Fibroblast of pulmonary artery (primary cell): ENCODE measurements around the gene CCT6A.
"Not testable (repeated sequence)": the region's sequence is repeated elsewhere in the genome, so short reads cannot be mapped to it uniquely, and the experiment has no call there.

Experiments
- DNase-seq: peaks from one replicate; pipeline ENCODE4 v3.0.0-alpha.2; 2010; ENCODE audit warnings: low read depth
- H3K4me3 ChIP-seq: replicated peaks from 2 replicates; pipeline ENCODE4 v1.5.1; 2011; ENCODE audit warnings: low read depth, mild to moderate bottlenecking, control low read depth, low read length, moderate library complexity
- TF ChIP-seq, protein P1 (sequence below): IDR thresholded peaks from 2 replicates; pipeline ENCODE4 v1.5.1; 2011; ENCODE audit warnings: mild to moderate bottlenecking, control low read depth, low read length, inconsistent platforms; ENCODE audit errors: missing control alignments

The CCT6A gene, protein sequence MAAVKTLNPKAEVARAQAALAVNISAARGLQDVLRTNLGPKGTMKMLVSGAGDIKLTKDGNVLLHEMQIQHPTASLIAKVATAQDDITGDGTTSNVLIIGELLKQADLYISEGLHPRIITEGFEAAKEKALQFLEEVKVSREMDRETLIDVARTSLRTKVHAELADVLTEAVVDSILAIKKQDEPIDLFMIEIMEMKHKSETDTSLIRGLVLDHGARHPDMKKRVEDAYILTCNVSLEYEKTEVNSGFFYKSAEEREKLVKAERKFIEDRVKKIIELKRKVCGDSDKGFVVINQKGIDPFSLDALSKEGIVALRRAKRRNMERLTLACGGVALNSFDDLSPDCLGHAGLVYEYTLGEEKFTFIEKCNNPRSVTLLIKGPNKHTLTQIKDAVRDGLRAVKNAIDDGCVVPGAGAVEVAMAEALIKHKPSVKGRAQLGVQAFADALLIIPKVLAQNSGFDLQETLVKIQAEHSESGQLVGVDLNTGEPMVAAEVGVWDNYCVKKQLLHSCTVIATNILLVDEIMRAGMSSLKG

DNA sequence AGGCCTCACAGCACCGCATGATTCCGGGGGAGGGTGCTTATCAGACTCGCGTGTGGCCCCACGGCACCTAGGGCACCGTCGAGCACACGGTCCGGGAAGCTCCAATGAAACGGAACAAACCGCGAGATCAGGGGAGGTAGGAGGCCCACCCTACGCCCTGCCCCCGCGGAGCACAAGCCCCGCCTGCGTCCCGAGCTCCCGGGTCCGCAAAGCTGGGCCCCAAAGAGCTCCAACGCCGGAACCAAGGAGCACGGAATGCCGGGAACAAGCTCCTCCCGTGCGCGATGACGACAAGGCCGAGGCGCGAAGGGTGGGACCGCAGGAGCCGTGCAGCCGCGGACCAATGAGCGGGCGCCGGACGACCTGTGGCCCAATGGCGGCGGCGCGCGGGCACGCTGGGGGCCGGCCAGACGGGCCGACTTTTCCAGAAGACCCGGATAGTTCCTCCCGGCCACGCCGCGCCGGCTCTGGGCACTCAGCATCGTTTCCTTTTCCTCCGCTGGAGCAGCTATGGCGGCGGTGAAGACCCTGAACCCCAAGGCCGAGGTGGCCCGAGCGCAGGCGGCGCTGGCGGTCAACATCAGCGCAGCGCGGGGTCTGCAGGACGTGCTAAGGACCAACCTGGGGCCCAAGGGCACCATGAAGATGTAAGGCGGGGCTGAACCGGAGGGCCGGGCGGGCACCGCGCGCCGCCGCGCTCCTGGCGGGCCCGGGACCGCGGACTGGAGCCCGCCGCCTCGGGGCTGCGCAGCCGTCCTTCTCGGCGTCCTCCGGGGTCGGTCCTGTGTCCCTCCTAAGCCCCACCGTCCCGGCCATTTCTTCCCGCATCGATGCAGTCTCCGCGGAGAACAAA, at the start of gene CCT6A, which contains the start of gene PSPH:
Gene CCT6A (plus strand): TSS at position 427 of the 853 bp plus-strand sequence. CDS start 84 bp downstream, at position 511.
Gene PSPH (minus strand): TSS at position 106 of the 853 bp plus-strand sequence. CDS start 30,232 bp downstream, outside the sequence.
- DNase-seq: peak; percentile 99
- H3K4me3 ChIP-seq: peak within 1 kb of the TSS; percentile 93
- TF ChIP-seq, protein P1, sequence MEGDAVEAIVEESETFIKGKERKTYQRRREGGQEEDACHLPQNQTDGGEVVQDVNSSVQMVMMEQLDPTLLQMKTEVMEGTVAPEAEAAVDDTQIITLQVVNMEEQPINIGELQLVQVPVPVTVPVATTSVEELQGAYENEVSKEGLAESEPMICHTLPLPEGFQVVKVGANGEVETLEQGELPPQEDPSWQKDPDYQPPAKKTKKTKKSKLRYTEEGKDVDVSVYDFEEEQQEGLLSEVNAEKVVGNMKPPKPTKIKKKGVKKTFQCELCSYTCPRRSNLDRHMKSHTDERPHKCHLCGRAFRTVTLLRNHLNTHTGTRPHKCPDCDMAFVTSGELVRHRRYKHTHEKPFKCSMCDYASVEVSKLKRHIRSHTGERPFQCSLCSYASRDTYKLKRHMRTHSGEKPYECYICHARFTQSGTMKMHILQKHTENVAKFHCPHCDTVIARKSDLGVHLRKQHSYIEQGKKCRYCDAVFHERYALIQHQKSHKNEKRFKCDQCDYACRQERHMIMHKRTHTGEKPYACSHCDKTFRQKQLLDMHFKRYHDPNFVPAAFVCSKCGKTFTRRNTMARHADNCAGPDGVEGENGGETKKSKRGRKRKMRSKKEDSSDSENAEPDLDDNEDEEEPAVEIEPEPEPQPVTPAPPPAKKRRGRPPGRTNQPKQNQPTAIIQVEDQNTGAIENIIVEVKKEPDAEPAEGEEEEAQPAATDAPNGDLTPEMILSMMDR: no peak

- TF ChIP-seq, protein P1: no peak
- H3K4me3 ChIP-seq: no peak overlapping the region
- no peak for DNase-seq
Observed at GRCh38 chr7:56003749-56004148, 47.8 kb upstream of the CCT6A start.

- no peak overlapping the region for H3K4me3 ChIP-seq
- TF ChIP-seq, protein P1: no peak
- no peak for DNase-seq
Observed at GRCh38 chr7:56007167-56007652, 44.4 kb upstream of the CCT6A start.

DNA sequence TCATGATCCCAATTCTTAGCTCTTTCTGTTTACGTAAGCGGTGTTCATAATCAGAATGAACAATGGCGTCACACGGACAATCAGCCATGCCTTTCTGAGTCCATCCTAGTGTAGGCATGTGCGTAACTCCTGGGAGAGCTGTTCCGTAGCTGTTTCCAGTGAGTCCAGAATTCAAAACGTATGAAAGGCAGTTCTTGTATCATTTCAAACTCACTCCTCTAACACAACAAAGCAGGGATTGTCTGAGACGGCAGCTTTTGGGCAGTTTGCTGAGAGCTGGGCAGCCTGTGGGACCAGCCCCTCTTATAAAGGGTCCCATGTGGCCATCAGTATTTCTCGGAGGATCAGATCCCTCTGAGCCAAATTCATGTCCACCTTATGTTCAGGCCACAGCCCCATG, 43.7 kb upstream of the CCT6A start:
- TF ChIP-seq, protein P1: no peak
- no peak overlapping the region for H3K4me3 ChIP-seq
- no peak for DNase-seq

GRCh38 chr7:56009695-56010094, 41.9 kb upstream of the CCT6A start:
- DNase-seq: no peak
- H3K4me3 ChIP-seq: no peak overlapping the region
- TF ChIP-seq, protein P1: no peak

DNA sequence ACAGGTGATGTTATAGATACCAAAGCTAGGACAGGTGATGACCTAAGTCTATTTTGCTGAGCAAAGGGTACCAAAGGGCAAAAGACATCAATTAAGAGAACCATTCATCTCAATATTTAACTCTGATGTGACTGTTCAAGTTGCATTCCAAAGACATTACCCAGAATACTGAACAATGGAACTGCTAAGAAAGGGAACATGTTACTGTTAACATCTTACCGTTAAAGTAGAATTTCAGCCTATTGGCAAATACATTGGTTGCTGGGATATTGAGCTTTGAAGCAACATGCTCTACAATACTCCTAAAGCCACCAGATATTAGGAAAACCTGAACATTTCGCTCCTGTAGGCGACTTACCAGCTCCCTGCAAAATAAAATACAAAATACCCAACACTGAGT, 34.5 kb upstream of the CCT6A start:
- peak; percentile 25 for DNase-seq
- not testable (repeated sequence) for H3K4me3 ChIP-seq

- no peak for DNase-seq
- TF ChIP-seq, protein P1: no peak
- H3K4me3 ChIP-seq: no peak overlapping the region
Observed at GRCh38 chr7:56019501-56019900, 32.1 kb upstream of the CCT6A start.
